Keratinocyte (primary cell): ENCODE results near the gene STARD3. TPM values are rescaled to one million over a fixed set of nuclear protein-coding genes. Genes with fewer than 3 reads are reported as not detected.

Source experiments
- DNase-seq: peaks from one replicate; pipeline ENCODE4 v3.0.0-alpha.2; 2011; ENCODE audit warnings: low read depth, missing footprints, low spot score
- FAIRE-seq: peaks from 2 replicates; lab custom pipeline; 2011; peaks lifted over from hg19 to GRCh38; lab: Jason Lieb, UNC
- H2AFZ ChIP-seq: 2 replicates; pipeline ENCODE4 v1.6.0; 2012; ENCODE audit warnings: low read length, control low read depth, inconsistent platforms; ENCODE audit not compliant: control insufficient read depth
- H3K27ac ChIP-seq: 2 replicates; pipeline ENCODE4 v1.5.1; 2011; ENCODE audit warnings: low read length; ENCODE audit not compliant: control insufficient read depth, insufficient read depth
- H3K27me3 ChIP-seq: 3 replicates; pipeline ENCODE4 v1.6.0; 2011; ENCODE audit warnings: low read length; ENCODE audit not compliant: control insufficient read depth, insufficient read depth; ENCODE audit errors: extremely low read depth
- H3K36me3 ChIP-seq, 2 experiments: 2 replicates in 1 of 2; 3 replicates in 1 of 2; pipeline ENCODE4 v1.5.1; 2011; ENCODE audit warnings: low read length in 2 of 2, mild to moderate bottlenecking in 1 of 2; ENCODE audit not compliant: control insufficient read depth in 2 of 2, insufficient read depth in 2 of 2; ENCODE audit errors: extremely low read depth in 1 of 2
- H3K4me1 ChIP-seq: 3 replicates; pipeline ENCODE4 v1.5.1; 2011; ENCODE audit warnings: low read length; ENCODE audit not compliant: control insufficient read depth, insufficient read depth; ENCODE audit errors: extremely low read depth
- H3K4me2 ChIP-seq: 3 replicates; pipeline ENCODE4 v1.6.0; 2011; ENCODE audit warnings: low read depth, low read length; ENCODE audit not compliant: control insufficient read depth, insufficient read depth; ENCODE audit errors: extremely low read depth
- H3K4me3 ChIP-seq, 3 experiments: fragments of 200-600 bp in 1 of 3; sonication (generic) in 1 of 3; 2 replicates in 2 of 3; 3 replicates in 1 of 3; pipeline ENCODE4 v1.5.1; 2011 to 2016; ENCODE audit warnings: low read length in 3 of 3, mild to moderate bottlenecking in 3 of 3, control low read depth in 2 of 3, inconsistent platforms in 1 of 3, low read depth in 1 of 3, mixed read lengths in 1 of 3, mixed run types in 1 of 3, moderate library complexity in 1 of 3; ENCODE audit not compliant: control insufficient read depth in 2 of 3, insufficient read depth in 2 of 3; ENCODE audit errors: extremely low read depth in 1 of 3
- H3K79me2 ChIP-seq: 2 replicates; pipeline ENCODE4 v1.6.0; 2012; ENCODE audit warnings: low read length; ENCODE audit not compliant: control insufficient read depth, insufficient read depth
- H3K9ac ChIP-seq: 3 replicates; pipeline ENCODE4 v1.6.0; 2011; ENCODE audit warnings: low read length; ENCODE audit not compliant: control insufficient read depth, insufficient read depth; ENCODE audit errors: extremely low read depth
- H3K9me1 ChIP-seq: 3 replicates; pipeline ENCODE4 v1.6.0; 2011; ENCODE audit warnings: low read length; ENCODE audit not compliant: control insufficient read depth, insufficient read depth; ENCODE audit errors: extremely low read depth
- H3K9me3 ChIP-seq: 2 replicates; pipeline ENCODE4 v1.5.1; 2012; ENCODE audit warnings: low read depth, low read length; ENCODE audit not compliant: control insufficient read depth
- H4K20me1 ChIP-seq: 3 replicates; pipeline ENCODE4 v1.6.0; 2011; ENCODE audit warnings: low read length; ENCODE audit not compliant: control insufficient read depth, insufficient read depth; ENCODE audit errors: extremely low read depth
- EZH2 ChIP-seq: IDR thresholded peaks from one replicate; pipeline ENCODE4 v1.6.1; 2012; ENCODE audit warnings: inconsistent platforms, mild to moderate bottlenecking, low read length, moderate library complexity
- dilution Hi-C: fragments of 300-500 bp; cut with MboI; formaldehyde crosslinking; loops from one replicate; pipeline ENCODE4 v1.7.0; 2020; ENCODE audit warnings: low sequenced_read_pairs; ENCODE audit not compliant: extremely low pct_ligation_motif_present
- polyA plus RNA-seq, 5 experiments: library from polyadenylated mRNA; depleted of rRNA in 3 of 5; stranded (reverse) in 3 of 5; stranded (forward) in 1 of 5; unstranded in 1 of 5; fragments of >200 nt; gene quantifications; 1 replicate in 1 of 5; 2 replicates in 3 of 5; 3 replicates in 1 of 5; pipeline versions ENCODE4 v1.2.1 to v1.2.3, GENCODE V29; 2011 to 2012; ENCODE audit warnings: missing spikeins in 2 of 5, low read depth in 1 of 5, low replicate concordance in 1 of 5
- TF ChIP-seq, protein P1 (sequence below), 3 experiments: IDR thresholded peaks in 1 of 3; conservative IDR thresholded peaks in 1 of 3; optimal IDR thresholded peaks in 1 of 3; 2 replicates in 2 of 3; 3 replicates in 1 of 3; pipeline versions ENCODE3 to v1.5.1; 2011; ENCODE audit warnings: low read length in 3 of 3, mild to moderate bottlenecking in 3 of 3, moderate library complexity in 2 of 3, control low read depth in 1 of 3, inconsistent platforms in 1 of 3; ENCODE audit not compliant: insufficient read depth in 2 of 3; ENCODE audit errors: extremely low read depth in 1 of 3

The STARD3 gene
- polyA plus RNA-seq, 1 donor (not counting 4 experiments of a cell fraction or from before 2014, with no cell fraction given): 29.0 TPM

DNA sequence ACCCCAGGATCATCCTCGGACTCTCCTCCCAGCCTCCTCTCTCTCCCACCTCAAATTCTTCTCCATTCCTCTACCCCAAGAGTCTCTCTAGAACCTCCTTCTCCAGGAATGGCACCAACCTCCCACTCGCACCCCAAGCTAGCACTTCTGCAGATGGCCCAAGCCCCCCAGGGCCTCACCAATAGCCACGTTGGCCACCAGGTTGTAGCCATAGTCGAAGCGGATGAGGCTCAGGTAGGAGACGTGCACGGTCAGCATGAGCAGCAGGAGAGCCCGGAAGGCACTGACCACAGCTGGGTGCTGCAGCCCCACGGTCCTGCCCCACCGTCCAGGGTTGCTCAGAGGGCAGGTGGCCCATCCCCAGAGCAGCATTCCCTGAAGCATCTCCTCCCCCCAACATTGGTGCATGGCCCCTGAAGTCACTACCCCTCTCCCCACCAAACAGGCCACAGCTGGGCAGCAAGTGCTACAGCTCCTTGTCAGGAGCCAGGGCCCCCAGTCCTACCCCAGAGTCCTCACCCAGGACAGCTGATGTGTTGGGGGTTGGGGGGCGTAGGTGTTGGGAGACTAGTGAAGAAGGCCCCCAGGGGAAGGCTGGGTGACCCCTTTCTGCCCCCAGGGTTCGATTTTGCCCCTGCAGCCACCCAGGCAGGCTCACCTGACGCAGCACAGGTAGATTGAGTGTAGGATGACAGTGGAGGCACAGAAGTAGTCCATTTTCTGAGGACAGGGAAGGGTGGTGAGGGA is 36.6 kb downstream of the STARD3 start:
- Histone ChIP-seq H3K27me3 (peaks cover 20% of the 10 kb centered on the region), H3K79me2 (no peaks in the 10 kb centered on the region), H4K20me1 (no peaks in the 10 kb centered on the region), H3K9me1 (no peaks in the 10 kb centered on the region), H3K9me3 (no peaks in the 10 kb centered on the region), H3K4me3 (no peak overlapping the region), H3K4me1 (peaks cover 2% of the 10 kb centered on the region), H3K9ac (no peak overlapping the region), H2AFZ (no peak overlapping the region), H3K36me3 (no peaks in the 10 kb centered on the region), H3K4me2 (no peak overlapping the region), H3K27ac (no peak overlapping the region)
- TF ChIP-seq, protein P1, sequence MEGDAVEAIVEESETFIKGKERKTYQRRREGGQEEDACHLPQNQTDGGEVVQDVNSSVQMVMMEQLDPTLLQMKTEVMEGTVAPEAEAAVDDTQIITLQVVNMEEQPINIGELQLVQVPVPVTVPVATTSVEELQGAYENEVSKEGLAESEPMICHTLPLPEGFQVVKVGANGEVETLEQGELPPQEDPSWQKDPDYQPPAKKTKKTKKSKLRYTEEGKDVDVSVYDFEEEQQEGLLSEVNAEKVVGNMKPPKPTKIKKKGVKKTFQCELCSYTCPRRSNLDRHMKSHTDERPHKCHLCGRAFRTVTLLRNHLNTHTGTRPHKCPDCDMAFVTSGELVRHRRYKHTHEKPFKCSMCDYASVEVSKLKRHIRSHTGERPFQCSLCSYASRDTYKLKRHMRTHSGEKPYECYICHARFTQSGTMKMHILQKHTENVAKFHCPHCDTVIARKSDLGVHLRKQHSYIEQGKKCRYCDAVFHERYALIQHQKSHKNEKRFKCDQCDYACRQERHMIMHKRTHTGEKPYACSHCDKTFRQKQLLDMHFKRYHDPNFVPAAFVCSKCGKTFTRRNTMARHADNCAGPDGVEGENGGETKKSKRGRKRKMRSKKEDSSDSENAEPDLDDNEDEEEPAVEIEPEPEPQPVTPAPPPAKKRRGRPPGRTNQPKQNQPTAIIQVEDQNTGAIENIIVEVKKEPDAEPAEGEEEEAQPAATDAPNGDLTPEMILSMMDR (optimal IDR thresholded peaks at IDR 0.05 in 1 of 3, IDR thresholded peaks at IDR 0.05 in 1 of 3, conservative IDR thresholded peaks at IDR 0.05 in 1 of 3; ENCODE audit: extremely low read depth in 1 of 3, insufficient read depth in 2 of 3, low read length in 3 of 3): no peak
- no peak for TF ChIP-seq EZH2
- no peak for DNase-seq
- dilution Hi-C loops: no loop called here
- FAIRE-seq: no peak

DNA sequence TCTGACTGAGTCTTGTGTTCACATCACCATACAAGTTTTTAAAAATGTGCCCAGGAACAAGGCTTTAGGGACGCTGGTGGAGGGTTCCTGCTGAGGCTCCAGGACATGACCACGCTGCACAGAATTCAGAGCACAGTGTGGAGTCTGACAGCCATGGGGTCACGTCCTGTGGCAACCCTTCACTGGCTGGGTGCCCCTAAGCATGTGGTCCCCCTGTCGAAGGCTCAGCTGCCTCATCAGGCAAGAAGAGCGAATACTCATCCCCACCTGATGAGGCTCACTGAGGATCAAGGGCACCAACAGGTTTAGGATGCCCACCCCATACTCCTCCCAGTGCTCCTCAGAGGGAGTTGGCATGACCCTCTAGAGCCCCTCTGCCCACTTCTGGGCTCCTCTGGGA is 37.2 kb downstream of the STARD3 start:
- no peaks in the 10 kb centered on the region for H3K79me2 ChIP-seq
- no peak overlapping the region for H3K4me2 ChIP-seq
- no peak for TF ChIP-seq EZH2
- TF ChIP-seq, protein P1 (optimal IDR thresholded peaks at IDR 0.05 in 1 of 3, IDR thresholded peaks at IDR 0.05 in 1 of 3, conservative IDR thresholded peaks at IDR 0.05 in 1 of 3; ENCODE audit: extremely low read depth in 1 of 3, insufficient read depth in 2 of 3, low read length in 3 of 3): no peak
- no peaks in the 10 kb centered on the region for H4K20me1 ChIP-seq
- no peaks in the 10 kb centered on the region for H3K4me1 ChIP-seq
- H2AFZ ChIP-seq: no peak overlapping the region
- H3K27ac ChIP-seq: no peak overlapping the region
- no peak overlapping the region for H3K4me3 ChIP-seq
- dilution Hi-C loops: no loop called here
- no peak for DNase-seq
- no peaks in the 10 kb centered on the region for H3K9me3 ChIP-seq
- H3K36me3 ChIP-seq: no peaks in the 10 kb centered on the region
- H3K9me1 ChIP-seq: no peaks in the 10 kb centered on the region
- no peak for FAIRE-seq
- H3K9ac ChIP-seq: no peak overlapping the region
- H3K27me3 ChIP-seq: peaks cover 16% of the 10 kb centered on the region
